H9 (cell line): Measurements from ENCODE around the gene NCKAP5. TPM values are rescaled to one million over a fixed set of nuclear protein-coding genes. Genes with fewer than 3 reads are reported as not detected.

ENCODE experiments used
- DNase-seq: peaks from one replicate; pipeline ENCODE4 v3.0.0-alpha.2; 2017
- H2AFZ ChIP-seq: one replicate; pipeline ENCODE4 v1.6.1; 2013; ENCODE audit warnings: mild to moderate bottlenecking, low read length, control low read depth, moderate library complexity
- H2AK5ac ChIP-seq: 2 replicates; pipeline ENCODE4 v1.6.1; 2013; ENCODE audit warnings: low read length, control low read depth, mixed read lengths; ENCODE audit not compliant: insufficient read length
- H2BK120ac ChIP-seq: one replicate; pipeline ENCODE4 v1.6.1; 2013; ENCODE audit warnings: low read depth, mild to moderate bottlenecking, low read length, control low read depth, inconsistent platforms; ENCODE audit not compliant: poor library complexity, severe bottlenecking
- H2BK12ac ChIP-seq: 2 replicates; pipeline ENCODE4 v1.6.1; 2013; ENCODE audit warnings: low read length, control low read depth, mixed read lengths, low read depth; ENCODE audit not compliant: insufficient read length
- H2BK15ac ChIP-seq: 2 replicates; pipeline ENCODE4 v1.6.1; 2013; ENCODE audit warnings: low read depth, low read length, control low read depth
- H2BK20ac ChIP-seq: one replicate; pipeline ENCODE4 v1.6.1; 2013; ENCODE audit warnings: low read depth, mild to moderate bottlenecking, low read length, control low read depth, inconsistent platforms; ENCODE audit not compliant: poor library complexity, severe bottlenecking
- H2BK5ac ChIP-seq: 2 replicates; pipeline ENCODE4 v1.6.1; 2013; ENCODE audit warnings: low read length, control low read depth, mixed read lengths; ENCODE audit not compliant: insufficient read length
- H3K14ac ChIP-seq: 2 replicates; pipeline ENCODE4 v1.6.1; 2013; ENCODE audit warnings: low read length, control low read depth; ENCODE audit not compliant: insufficient read depth
- H3K18ac ChIP-seq: 2 replicates; pipeline ENCODE4 v1.6.1; 2013; ENCODE audit warnings: low read depth, mild to moderate bottlenecking, mixed read lengths, low read length, control low read depth; ENCODE audit not compliant: insufficient read length
- H3K23ac ChIP-seq: 2 replicates; pipeline ENCODE4 v1.6.1; 2013; ENCODE audit warnings: low read length, control low read depth, mixed read lengths, low read depth; ENCODE audit not compliant: insufficient read length
- H3K23me2 ChIP-seq: 2 replicates; pipeline ENCODE4 v1.6.1; 2013; ENCODE audit warnings: low read depth, mild to moderate bottlenecking, mixed read lengths, low read length, control low read depth; ENCODE audit not compliant: insufficient read length, poor library complexity, severe bottlenecking
- H3K27ac ChIP-seq: 2 replicates; pipeline ENCODE4 v1.5.1; 2013; ENCODE audit warnings: low read length, control low read depth, mixed read lengths, low read depth; ENCODE audit not compliant: insufficient read length
- H3K27me3 ChIP-seq: 2 replicates; pipeline ENCODE4 v1.6.1; 2013; ENCODE audit warnings: low read length, control low read depth, inconsistent platforms; ENCODE audit not compliant: insufficient read depth
- H3K4ac ChIP-seq: 2 replicates; pipeline ENCODE4 v1.6.1; 2013; ENCODE audit warnings: low read depth, mild to moderate bottlenecking, control low read depth, inconsistent platforms, low read length, moderate library complexity
- H3K4me1 ChIP-seq: 2 replicates; pipeline ENCODE4 v1.6.1; 2013; ENCODE audit warnings: low read length, control low read depth, inconsistent platforms; ENCODE audit not compliant: insufficient read depth
- H3K4me2 ChIP-seq: 2 replicates; pipeline ENCODE4 v1.6.1; 2013; ENCODE audit warnings: low read length, control low read depth, mixed read lengths; ENCODE audit not compliant: insufficient read length, insufficient read depth
- H3K56ac ChIP-seq: 2 replicates; pipeline ENCODE4 v1.6.1; 2013; ENCODE audit warnings: low read depth, mild to moderate bottlenecking, mixed read lengths, low read length, control low read depth; ENCODE audit not compliant: insufficient read length
- H3K79me1 ChIP-seq: 2 replicates; pipeline ENCODE4 v1.6.1; 2013; ENCODE audit warnings: low read depth, mild to moderate bottlenecking, moderate library complexity, low read length, control low read depth, inconsistent platforms; ENCODE audit not compliant: insufficient read depth, poor library complexity, severe bottlenecking
- H3K79me2 ChIP-seq: 2 replicates; pipeline ENCODE4 v1.6.1; 2013; ENCODE audit warnings: low read length, control low read depth, inconsistent platforms; ENCODE audit not compliant: insufficient read depth
- H3K9ac ChIP-seq: 2 replicates; pipeline ENCODE4 v1.6.1; 2013; ENCODE audit warnings: low read length, control low read depth, mixed read lengths; ENCODE audit not compliant: insufficient read length; ENCODE audit errors: extremely low read depth
- H3K9me3 ChIP-seq: one replicate; pipeline ENCODE4 v1.6.1; 2013; ENCODE audit warnings: low read depth, low read length, inconsistent platforms; ENCODE audit not compliant: control insufficient read depth
- H3T11ph ChIP-seq: one replicate; pipeline ENCODE4 v1.6.1; 2013; ENCODE audit warnings: mild to moderate bottlenecking, low read length, control low read depth, inconsistent platforms
- H4K20me1 ChIP-seq: one replicate; pipeline ENCODE4 v1.6.1; 2013; ENCODE audit not compliant: control insufficient read depth, insufficient read length, insufficient read depth
- H4K5ac ChIP-seq: 2 replicates; pipeline ENCODE4 v1.6.1; 2013; ENCODE audit warnings: low read depth, mild to moderate bottlenecking, mixed read lengths, low read length, control low read depth; ENCODE audit not compliant: insufficient read length
- H4K8ac ChIP-seq: replicated peaks from 2 replicates; pipeline ENCODE4 v1.6.1; 2013; ENCODE audit warnings: low read length, control low read depth, mixed read lengths, low read depth; ENCODE audit not compliant: insufficient read length
- H4K91ac ChIP-seq: 2 replicates; pipeline ENCODE4 v1.6.1; 2013; ENCODE audit warnings: low read depth, mild to moderate bottlenecking, moderate library complexity, mixed read lengths, low read length, control low read depth; ENCODE audit not compliant: insufficient read length
- H3K27ac Mint-ChIP-seq, 3 experiments: 2 replicates in 2 of 3; 3 replicates in 1 of 3; pipeline ENCODE4 v1.8.0; 2020 to 2021; ENCODE audit warnings: mixed read lengths in 3 of 3, mild to moderate bottlenecking in 1 of 3, moderate library complexity in 1 of 3
- H3K27me3 Mint-ChIP-seq: 2 replicates; pipeline ENCODE4 v1.8.0; 2021; ENCODE audit warnings: low read depth, mild to moderate bottlenecking, moderate library complexity, mixed read lengths
- H3K36me3 Mint-ChIP-seq, 3 experiments: 2 replicates in 2 of 3; 3 replicates in 1 of 3; pipeline ENCODE4 v1.8.0; 2020 to 2021; ENCODE audit warnings: low read depth in 3 of 3, mixed read lengths in 3 of 3; ENCODE audit not compliant: insufficient read depth in 1 of 3
- H3K4me1 Mint-ChIP-seq, 2 experiments: 2 replicates each; pipeline ENCODE4 v1.8.0; 2020; ENCODE audit warnings: mixed read lengths in 2 of 2
- H3K4me3 Mint-ChIP-seq, 2 experiments: 2 replicates in 1 of 2; 3 replicates in 1 of 2; pipeline ENCODE4 v1.8.0; 2020 to 2021; ENCODE audit warnings: mild to moderate bottlenecking in 2 of 2, mixed read lengths in 2 of 2, moderate library complexity in 1 of 2
- H3K9me3 Mint-ChIP-seq, 2 experiments: 2 replicates in 1 of 2; 3 replicates in 1 of 2; pipeline ENCODE4 v1.8.0; 2020; ENCODE audit warnings: mild to moderate bottlenecking in 2 of 2, mixed read lengths in 2 of 2, moderate library complexity in 1 of 2
- WGBS: extraction: QIAGEN DNeasy Blood & Tissue Kit; methylation state at CpG from one replicate; pipeline ENCODE4 v1.1.7; 2013; ENCODE audit warnings: missing lambda C conversion rate, low lambda C conversion rate, mixed read lengths; ENCODE audit not compliant: insufficient read length; ENCODE audit errors: extremely low coverage; 5-methylcytosine and 5-hydroxymethylcytosine counted together
- total RNA-seq: library from RNA; stranded (reverse); gene quantifications from 2 replicates; pipeline ENCODE4 v1.2.1, GENCODE V29; 2021
- TF ChIP-seq, protein P1 (sequence below): fragments of 200-600 bp; sonication (generic); conservative IDR thresholded peaks from 3 replicates; pipeline ENCODE4 v1.8.0; 2021; ENCODE audit warnings: antibody characterized with exemption, mild to moderate bottlenecking

NCKAP5 gene
- total RNA-seq, 1 experiment from 2014 or later, result 0.26 TPM

- Histone ChIP-seq H3K79me2 (peaks cover 2% of the 10 kb centered on the region; the same call in 1 of the 2 replicates), H2AFZ (no peak overlapping the region), H2BK5ac (no peak overlapping the region), H4K20me1 (no peaks in the 10 kb centered on the region), H3K4me1 (no peaks in the 10 kb centered on the region), H2BK120ac (no peak overlapping the region), H2AK5ac (no peak overlapping the region), H3K14ac (no peak overlapping the region), H3K9me3 (no peaks in the 10 kb centered on the region), H4K91ac (no peak overlapping the region), H3K23ac (no peak overlapping the region), H3K56ac (no peak overlapping the region), H3K4me2 (no peak overlapping the region), H3K4ac (no peak overlapping the region), H4K5ac (no peak overlapping the region), H3K27me3 (no peaks in the 10 kb centered on the region), H3K18ac (no peak overlapping the region), H3K9ac (no peak overlapping the region), H3T11ph (no peak overlapping the region), H3K27ac (no peak overlapping the region), H2BK12ac (no peak overlapping the region), H2BK20ac (no peak overlapping the region), H3K79me1 (no peaks in the 10 kb centered on the region), H3K23me2 (no peaks in the 10 kb centered on the region), H2BK15ac (no peak overlapping the region), H4K8ac (no peak overlapping the region)
- H3K4me3 Mint-ChIP-seq, result no peak overlapping the region
- H3K27ac Mint-ChIP-seq, result no peak overlapping the region
- no peaks in the 10 kb centered on the region for H3K27me3 Mint-ChIP-seq
- no peaks in the 10 kb centered on the region; a peak in 1 of 7 replicates for H3K36me3 Mint-ChIP-seq
- no peak for DNase-seq
- H3K9me3 Mint-ChIP-seq, result no peaks in the 10 kb centered on the region
- no CpG with 5 or more reads among the region's 1 CpG for WGBS
- TF ChIP-seq, protein P1, sequence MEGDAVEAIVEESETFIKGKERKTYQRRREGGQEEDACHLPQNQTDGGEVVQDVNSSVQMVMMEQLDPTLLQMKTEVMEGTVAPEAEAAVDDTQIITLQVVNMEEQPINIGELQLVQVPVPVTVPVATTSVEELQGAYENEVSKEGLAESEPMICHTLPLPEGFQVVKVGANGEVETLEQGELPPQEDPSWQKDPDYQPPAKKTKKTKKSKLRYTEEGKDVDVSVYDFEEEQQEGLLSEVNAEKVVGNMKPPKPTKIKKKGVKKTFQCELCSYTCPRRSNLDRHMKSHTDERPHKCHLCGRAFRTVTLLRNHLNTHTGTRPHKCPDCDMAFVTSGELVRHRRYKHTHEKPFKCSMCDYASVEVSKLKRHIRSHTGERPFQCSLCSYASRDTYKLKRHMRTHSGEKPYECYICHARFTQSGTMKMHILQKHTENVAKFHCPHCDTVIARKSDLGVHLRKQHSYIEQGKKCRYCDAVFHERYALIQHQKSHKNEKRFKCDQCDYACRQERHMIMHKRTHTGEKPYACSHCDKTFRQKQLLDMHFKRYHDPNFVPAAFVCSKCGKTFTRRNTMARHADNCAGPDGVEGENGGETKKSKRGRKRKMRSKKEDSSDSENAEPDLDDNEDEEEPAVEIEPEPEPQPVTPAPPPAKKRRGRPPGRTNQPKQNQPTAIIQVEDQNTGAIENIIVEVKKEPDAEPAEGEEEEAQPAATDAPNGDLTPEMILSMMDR, result no peak
- peaks cover 17 to 27% of the 10 kb centered on the region in 2 experiments for H3K4me1 Mint-ChIP-seq
Measured at GRCh38 chr2:133606616-133607015, 38.4 kb upstream of the NCKAP5 start.
